Measurements from ENCODE around the gene PPM1M. TPM values are rescaled to one million over a fixed set of nuclear protein-coding genes. Genes with fewer than 3 reads are reported as not detected.

PPM1M gene
- polyA plus RNA-seq, 1 of the 3 experiments (the other 2 are of a cell fraction): 19.2 TPM

- 64% methylated on average over 6 of the region's 6 CpGs for WGBS (ENCODE audit: low lambda C conversion rate)
- Histone ChIP-seq H3K4me3 (ENCODE audit: low read depth in 2 of 2, low read length in 1 of 2) (peak overlapping the region; percentile 90 to 97), H3K27me3 (ENCODE audit: insufficient read depth) (no peaks in the 10 kb centered on the region), H3K27ac (ENCODE audit: low read depth in 2 of 2, low read length in 1 of 2) (peak overlapping the region; percentile 93 to 96), H3K9me3 (no peaks in the 10 kb centered on the region), H4K20me1 (ENCODE audit: insufficient read depth) (peaks cover 8% of the 10 kb centered on the region), H3K4me2 (peak overlapping the region; percentile 89), H3K9ac (peak overlapping the region; percentile 83), H3K79me2 (ENCODE audit: insufficient read depth) (peaks cover 79% of the 10 kb centered on the region), H3K36me3 (replicated peaks in 1 of 2; ENCODE audit: control insufficient read depth in 1 of 2, insufficient read depth in 2 of 2, low read length in 1 of 2) (peaks cover 5% of the 10 kb centered on the region in 2 experiments), H2AFZ (ENCODE audit: low read depth) (no peak overlapping the region), H3K9me2 (no peaks in the 10 kb centered on the region), H3K4me1 (ENCODE audit: control insufficient read depth in 1 of 2, insufficient read depth in 2 of 2, low read depth in 1 of 2, low read length in 1 of 2) (peaks cover 8 to 50% of the 10 kb centered on the region in 2 experiments), H3F3A (replicated peaks; ENCODE audit: insufficient read depth) (peaks cover 22% of the 10 kb centered on the region)
- peak; percentile 33; the same call in 1 of the 2 replicates for TF ChIP-seq TAF1 (IDR thresholded peaks at IDR 0.05; ENCODE audit: borderline replicate concordance, low read depth, low read length)
- TF ChIP-seq RXRA (IDR thresholded peaks at IDR 0.05; ENCODE audit: borderline replicate concordance, low read depth): no peak
- TF ChIP-seq USF2 (IDR thresholded peaks at IDR 0.05; ENCODE audit: borderline replicate concordance, low read depth, low read length): no peak
- TF ChIP-seq POLR2AphosphoS5 (IDR thresholded peaks at IDR 0.05; ENCODE audit: low read depth, low read length): peak; percentile 47; the same call in 1 of the 2 replicates
- TF ChIP-seq CHD2 (IDR thresholded peaks at IDR 0.05; ENCODE audit: low read length, partially characterized antibody): peak; percentile 6
- no peak for TF ChIP-seq PBX3 (IDR thresholded peaks at IDR 0.05)
- TF ChIP-seq REST (IDR thresholded peaks at IDR 0.05; ENCODE audit: low read depth, low read length): no peak
- peak; percentile 45; the same call in 1 of the 2 replicates for TF ChIP-seq SIN3A (IDR thresholded peaks at IDR 0.05; ENCODE audit: borderline replicate concordance, low read depth, low read length)
- POLR2A ChIA-PET: interaction anchor here (1.3 to 4.6 kb wide), 2 partner anchors 9 to 42 kb away, joined by 3 to 67 read pairs; partner anchors contain the start of gene WDR82
- CTCF ChIA-PET: interaction anchor here (0.8 to 11.8 kb wide), 9 partner anchors 11 to 233 kb away, joined by 3 to 257 read pairs (median 5); partner anchors contain the start of genes TLR9 and WDR82
- no peak for DNase-seq
These were observed 8.4 kb upstream of the PPM1M start for GRCh38 chr3:52237006-52237656.

All from SK-N-SH (cell line).